Hepatocyte (in vitro differentiated cells): ENCODE data around the gene KRT6A.

ENCODE experiments used
- CTCF ChIP-seq: fragments of 200-600 bp; sonication (generic); IDR thresholded peaks from 2 replicates; pipeline ENCODE4 v1.5.1; 2016; ENCODE audit warnings: antibody characterized with exemption, mild to moderate bottlenecking; ENCODE audit not compliant: poor library complexity
- EZH2 ChIP-seq: fragments of 200-600 bp; sonication (generic); IDR thresholded peaks from 2 replicates; pipeline ENCODE4 v1.6.1; 2016; ENCODE audit warnings: antibody characterized with exemption, mild to moderate bottlenecking, borderline replicate concordance

- no peak for TF ChIP-seq CTCF
- no peak for TF ChIP-seq EZH2
Observed at GRCh38 chr12:52497975-52498374, 4.9 kb upstream of the KRT6A start.
